Lower leg skin (tissue), 3 donors: ENCODE data around the gene JMJD1C.

Experiments
- CTCF ChIP-seq, 3 donors: fragments of 450-650 bp; IDR thresholded peaks; one replicate each; pipeline ENCODE4 v1.5.1; 2016; ENCODE audit warnings: antibody characterized with exemption in 3 of 3, mild to moderate bottlenecking in 3 of 3, moderate library complexity in 2 of 3
- POLR2A ChIP-seq, 2 donors: fragments of 450-650 bp; IDR thresholded peaks; one replicate each; pipeline ENCODE4 v1.6.1; 2016 to 2017; ENCODE audit warnings: antibody characterized with exemption in 2 of 2, mild to moderate bottlenecking in 1 of 2, moderate library complexity in 1 of 2

DNA sequence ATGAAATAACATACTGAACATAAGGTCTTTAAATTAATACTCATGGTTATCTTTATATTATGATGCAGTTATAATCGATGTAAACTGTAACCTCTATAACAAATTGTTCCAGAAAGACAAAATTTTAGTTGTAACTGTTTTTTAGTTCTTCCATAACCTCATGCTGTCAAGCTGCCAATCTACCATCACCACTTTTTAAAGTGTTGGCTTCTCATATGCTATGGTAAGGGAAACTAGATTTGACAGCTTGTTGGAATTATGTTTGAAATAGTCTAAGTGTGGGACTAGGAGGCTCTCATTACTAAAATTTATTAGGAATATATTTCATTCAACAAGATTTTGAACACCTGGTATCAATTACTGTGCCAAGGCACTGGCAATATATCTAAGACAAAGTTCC is 227.3 kb downstream of the JMJD1C start:
- TF ChIP-seq CTCF (IDR thresholded peaks at IDR 0.05) (no peak), POLR2A (IDR thresholded peaks at IDR 0.05) (no peak)
